ENCODE measurements around the gene TDP2. TPM values are rescaled to one million over a fixed set of nuclear protein-coding genes. Genes with fewer than 3 reads are reported as not detected.

Gene TDP2
- total RNA-seq, 2 experiments from 2014 or later, result 63.9 to 64.6 TPM

DNA sequence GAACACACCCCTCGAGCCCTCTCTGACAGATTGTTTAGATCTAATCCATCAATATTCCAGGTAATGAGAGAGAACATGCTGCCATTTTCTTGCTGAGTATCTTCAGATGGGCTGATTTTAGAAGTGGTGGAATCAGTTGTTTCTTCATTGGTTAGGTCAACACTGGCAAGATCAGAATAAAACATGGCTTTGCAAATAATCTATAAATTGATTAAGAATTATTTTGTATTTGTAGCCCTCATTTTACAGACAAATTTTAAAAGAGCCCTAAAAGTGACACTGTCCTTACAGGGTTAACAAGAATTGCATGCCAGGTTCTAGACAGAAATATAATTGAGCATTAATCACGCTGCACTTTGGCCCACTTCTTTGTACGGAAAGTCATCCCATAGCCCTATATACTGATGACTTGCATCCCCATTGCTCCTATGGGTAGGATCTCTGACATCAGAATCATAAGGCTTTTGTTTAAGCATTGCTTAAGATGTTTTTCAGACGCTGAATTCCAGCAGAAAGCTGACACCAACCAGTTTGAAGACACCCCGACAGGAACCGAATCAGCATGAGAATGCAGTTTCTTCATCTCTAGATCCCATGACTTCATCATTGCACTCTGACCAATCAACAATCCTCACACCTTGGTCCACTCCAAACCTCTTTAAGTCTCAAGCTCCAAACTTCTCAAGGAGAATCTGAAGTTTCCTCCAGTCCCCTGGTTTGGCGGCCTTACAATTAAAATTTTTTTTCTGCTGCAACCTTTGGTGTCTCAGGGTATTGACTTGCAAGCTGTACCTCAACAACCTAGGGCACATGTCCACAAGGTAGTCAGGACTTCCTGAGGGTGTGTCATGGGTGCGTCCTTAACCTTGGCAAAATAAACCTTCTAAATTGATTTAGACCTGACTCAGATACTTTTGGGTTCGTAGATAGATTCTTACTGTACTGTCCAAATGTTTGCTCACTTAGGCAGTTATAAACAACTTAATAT, 7.8 kb downstream of the TDP2 start:
- Histone ChIP-seq H3K4me3 (ENCODE audit: low read length) (no peak overlapping the region), H3K9me3 (ENCODE audit: control insufficient read depth in 1 of 2, insufficient read depth in 1 of 2, low read length in 2 of 2) (no peaks in the 10 kb centered on the region), H3K36me3 (ENCODE audit: insufficient read depth, low read length) (peaks cover 61% of the 10 kb centered on the region), H3K27me3 (ENCODE audit: control insufficient read depth in 1 of 2, insufficient read depth in 2 of 2, low read length in 2 of 2) (no peaks in the 10 kb centered on the region), H3K4me1 (ENCODE audit: insufficient read depth, low read length) (peaks cover 4% of the 10 kb centered on the region), H3K27ac (ENCODE audit: low read depth in 1 of 2, low read length in 2 of 2) (no peak overlapping the region)
- TF ChIP-seq, protein P1, sequence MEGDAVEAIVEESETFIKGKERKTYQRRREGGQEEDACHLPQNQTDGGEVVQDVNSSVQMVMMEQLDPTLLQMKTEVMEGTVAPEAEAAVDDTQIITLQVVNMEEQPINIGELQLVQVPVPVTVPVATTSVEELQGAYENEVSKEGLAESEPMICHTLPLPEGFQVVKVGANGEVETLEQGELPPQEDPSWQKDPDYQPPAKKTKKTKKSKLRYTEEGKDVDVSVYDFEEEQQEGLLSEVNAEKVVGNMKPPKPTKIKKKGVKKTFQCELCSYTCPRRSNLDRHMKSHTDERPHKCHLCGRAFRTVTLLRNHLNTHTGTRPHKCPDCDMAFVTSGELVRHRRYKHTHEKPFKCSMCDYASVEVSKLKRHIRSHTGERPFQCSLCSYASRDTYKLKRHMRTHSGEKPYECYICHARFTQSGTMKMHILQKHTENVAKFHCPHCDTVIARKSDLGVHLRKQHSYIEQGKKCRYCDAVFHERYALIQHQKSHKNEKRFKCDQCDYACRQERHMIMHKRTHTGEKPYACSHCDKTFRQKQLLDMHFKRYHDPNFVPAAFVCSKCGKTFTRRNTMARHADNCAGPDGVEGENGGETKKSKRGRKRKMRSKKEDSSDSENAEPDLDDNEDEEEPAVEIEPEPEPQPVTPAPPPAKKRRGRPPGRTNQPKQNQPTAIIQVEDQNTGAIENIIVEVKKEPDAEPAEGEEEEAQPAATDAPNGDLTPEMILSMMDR (IDR thresholded peaks at IDR 0.05), result no peak
- DNase-seq (peak in 2 of 14 experiments; percentile 12 to 30), ATAC-seq (ENCODE audit: poor library complexity) (no peak)
- no peak overlapping the region for H3K4me3 Mint-ChIP-seq
- H3K36me3 Mint-ChIP-seq (ENCODE audit: low read depth), result peaks cover 85% of the 10 kb centered on the region
- POLR2A ChIA-PET, result interaction anchor here (1.0 kb wide), 1 partner anchor 10 kb away, joined by 3 read pairs; no protein-coding TSS in a partner anchor
- peak overlapping the region; percentile 37 for H3K27ac Mint-ChIP-seq
- no peaks in the 10 kb centered on the region for H3K9me3 Mint-ChIP-seq
- intact Hi-C loops (cut with DNase I, micrococcal nuclease), result no loop called here
- peaks cover 64% of the 10 kb centered on the region for H3K4me1 Mint-ChIP-seq (ENCODE audit: low read depth)
- CTCF ChIA-PET, result no interaction called here
- no peaks in the 10 kb centered on the region for H3K27me3 Mint-ChIP-seq

DNA sequence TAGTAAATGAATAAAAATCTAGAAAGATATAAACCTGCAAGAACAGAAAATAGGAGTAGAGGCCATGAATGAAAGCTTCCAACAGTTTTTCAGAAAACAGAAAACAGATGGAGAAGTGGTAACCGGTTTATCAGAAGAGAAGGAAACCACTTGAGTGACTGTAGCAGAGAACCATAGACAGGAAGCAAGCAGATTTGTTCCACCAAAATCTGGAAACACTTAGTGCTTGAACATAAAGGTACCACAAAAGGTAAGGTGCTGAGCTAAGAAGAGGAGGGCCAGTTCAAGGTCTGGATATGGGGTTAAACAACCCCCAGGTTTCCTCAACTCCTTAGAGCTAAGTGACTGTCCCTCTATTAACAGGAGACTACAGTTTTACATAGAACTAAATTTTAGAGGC, 11.5 kb downstream of the TDP2 start:
- Mint-ChIP-seq H3K36me3 (ENCODE audit: low read depth) (peaks cover 85% of the 10 kb centered on the region), H3K27me3 (no peaks in the 10 kb centered on the region), H3K27ac (peak overlapping the region; percentile 46), H3K9me3 (no peaks in the 10 kb centered on the region), H3K4me1 (ENCODE audit: low read depth) (peaks cover 51% of the 10 kb centered on the region), H3K4me3 (no peak overlapping the region)
- intact Hi-C loops (cut with DNase I, micrococcal nuclease), result no loop called here
- POLR2A ChIA-PET, result interaction anchor here (1.1 to 1.7 kb wide), 3 partner anchors 9 to 67 kb away, joined by 4 to 10 read pairs (median 4); partner anchors contain the start of genes KIAA0319 and TDP2
- CTCF ChIA-PET, result interaction anchor here (1.2 to 2.2 kb wide), 2 partner anchors 11 to 71 kb away, joined by 3 to 9 read pairs; partner anchors contain the start of genes ACOT13 and TDP2
- no peak overlapping the region for H3K4me3 ChIP-seq (ENCODE audit: low read length)
- H3K36me3 ChIP-seq (ENCODE audit: insufficient read depth, low read length), result peaks cover 77% of the 10 kb centered on the region
- DNase-seq (no peak), ATAC-seq (ENCODE audit: poor library complexity) (no peak)
- no peaks in the 10 kb centered on the region for H3K9me3 ChIP-seq (ENCODE audit: control insufficient read depth in 1 of 2, insufficient read depth in 1 of 2, low read length in 2 of 2)
- H3K27me3 ChIP-seq (ENCODE audit: control insufficient read depth in 1 of 2, insufficient read depth in 2 of 2, low read length in 2 of 2), result no peaks in the 10 kb centered on the region
- peaks cover 4% of the 10 kb centered on the region for H3K4me1 ChIP-seq (ENCODE audit: insufficient read depth, low read length)
- TF ChIP-seq, protein P1 (IDR thresholded peaks at IDR 0.05), result no peak
- H3K27ac ChIP-seq (ENCODE audit: low read depth in 1 of 2, low read length in 2 of 2), result no peak overlapping the region

DNA sequence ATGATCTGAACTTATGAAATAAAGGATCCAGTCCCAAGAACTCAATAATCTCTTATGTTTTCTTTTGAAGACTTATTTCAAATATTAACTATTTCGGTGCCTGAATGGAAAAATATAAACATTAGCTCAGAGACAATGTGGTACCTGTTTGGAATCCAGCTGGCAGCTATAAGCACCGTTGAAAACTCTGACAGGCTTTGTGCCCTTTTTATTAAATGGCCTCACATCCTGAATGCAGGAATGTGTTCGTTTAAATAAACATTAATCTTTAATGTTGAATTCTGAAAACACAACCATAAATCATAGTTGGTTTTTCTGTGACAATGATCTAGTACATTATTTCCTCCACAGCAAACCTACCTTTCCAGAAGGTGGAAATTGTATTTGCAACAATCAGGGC, 16.3 kb downstream of the TDP2 start:
- Histone ChIP-seq H3K4me3 (ENCODE audit: low read length) (no peak overlapping the region), H3K9me3 (ENCODE audit: control insufficient read depth in 1 of 2, insufficient read depth in 1 of 2, low read length in 2 of 2) (no peaks in the 10 kb centered on the region), H3K27ac (ENCODE audit: low read depth in 1 of 2, low read length in 2 of 2) (no peak overlapping the region), H3K36me3 (ENCODE audit: insufficient read depth, low read length) (peaks cover 49% of the 10 kb centered on the region), H3K4me1 (ENCODE audit: insufficient read depth, low read length) (peaks cover 11% of the 10 kb centered on the region), H3K27me3 (ENCODE audit: control insufficient read depth in 1 of 2, insufficient read depth in 2 of 2, low read length in 2 of 2) (no peaks in the 10 kb centered on the region)
- CTCF ChIA-PET, result interaction anchor here (1.1 kb wide), 2 partner anchors 17 to 69 kb away, joined by 4 read pairs; partner anchors contain the start of genes ACOT13 and TDP2
- ATAC-seq (ENCODE audit: poor library complexity) (no peak), DNase-seq (no peak)
- no peak overlapping the region for H3K27ac Mint-ChIP-seq
- intact Hi-C loops (cut with DNase I, micrococcal nuclease), result no loop called here
- peaks cover 19% of the 10 kb centered on the region for H3K4me1 Mint-ChIP-seq (ENCODE audit: low read depth)
- peaks cover 6% of the 10 kb centered on the region for H3K27me3 Mint-ChIP-seq
- no peak overlapping the region for H3K4me3 Mint-ChIP-seq
- TF ChIP-seq, protein P1 (IDR thresholded peaks at IDR 0.05), result no peak
- H3K9me3 Mint-ChIP-seq, result no peaks in the 10 kb centered on the region
- peaks cover 48% of the 10 kb centered on the region for H3K36me3 Mint-ChIP-seq (ENCODE audit: low read depth)
- POLR2A ChIA-PET, result interaction anchor here (1.7 kb wide), 1 partner anchor 16 kb away, joined by 6 read pairs; the partner anchor contains the start of genes ACOT13 and TDP2

Measured in CD4-positive, alpha-beta T cell (primary cell).